A673 (cell line): ENCODE results near the gene FAAH2. TPM values are rescaled to one million over a fixed set of nuclear protein-coding genes. Genes with fewer than 3 reads are reported as not detected.

ENCODE experiments used
- BruUV-seq: library from RNA; stranded (reverse); fragments of 400-500 nt; replicated peaks from 2 replicates; lab custom pipeline; 2021; lab: Mats Ljungman, UMichigan
- CTCF ChIA-PET: fragments of 300-600 bp; sonication (Branson Sonifier 250); formaldehyde crosslinking; loops from one replicate; lab custom pipeline; 2022; ENCODE audit warnings: antibody characterized with exemption; lab: Charles Lee
- POLR2A ChIA-PET: fragments of 300-600 bp; sonication (Branson Sonifier 250); formaldehyde crosslinking; loops from one replicate; lab custom pipeline; 2022; ENCODE audit warnings: antibody characterized with exemption; ENCODE audit not compliant: low non-redundant PET; lab: Charles Lee
- DNase-seq: peaks from one replicate; pipeline ENCODE4 v3.0.0-alpha.2; 2015; ENCODE audit warnings: low spot score
- H3K27ac ChIP-seq: fragments of 200-600 bp; sonication (generic); 2 replicates; pipeline ENCODE4 v1.5.1; 2016; ENCODE audit warnings: mixed run types, low read depth, mild to moderate bottlenecking, mixed read lengths, antibody characterized with exemption, low read length; ENCODE audit not compliant: poor library complexity, severe bottlenecking
- H3K27me3 ChIP-seq: fragments of 200-600 bp; sonication (generic); replicated peaks from 2 replicates; pipeline ENCODE4 v1.6.1; 2017; ENCODE audit warnings: mixed run types, low read depth, mild to moderate bottlenecking, mixed read lengths, antibody characterized with exemption, low read length; ENCODE audit not compliant: insufficient read depth, poor library complexity
- H3K36me3 ChIP-seq: fragments of 200-600 bp; sonication (generic); 2 replicates; pipeline ENCODE4 v1.6.1; 2016; ENCODE audit warnings: mixed run types, mild to moderate bottlenecking, mixed read lengths, antibody characterized with exemption, low read length; ENCODE audit not compliant: insufficient read depth, poor library complexity, severe bottlenecking
- H3K4me1 ChIP-seq: fragments of 200-600 bp; sonication (generic); 2 replicates; pipeline ENCODE4 v1.6.1; 2017; ENCODE audit warnings: mixed run types, mild to moderate bottlenecking, mixed read lengths, antibody characterized with exemption, low read length; ENCODE audit not compliant: insufficient read depth, poor library complexity, severe bottlenecking
- H3K4me3 ChIP-seq: fragments of 200-600 bp; sonication (generic); 2 replicates; pipeline ENCODE4 v1.5.1; 2016; ENCODE audit warnings: low read depth, mixed run types, mild to moderate bottlenecking, mixed read lengths, low read length; ENCODE audit not compliant: poor library complexity, severe bottlenecking
- H3K9me3 ChIP-seq: fragments of 200-600 bp; sonication (generic); 2 replicates; pipeline ENCODE4 v1.6.1; 2016; ENCODE audit warnings: mixed run types, low read depth, mild to moderate bottlenecking, mixed read lengths, antibody characterized with exemption, low read length; ENCODE audit not compliant: poor library complexity, severe bottlenecking
- EZH2 ChIP-seq: fragments of 200-600 bp; sonication (generic); IDR thresholded peaks from 2 replicates; pipeline ENCODE4 v1.6.1; 2017; ENCODE audit warnings: borderline replicate concordance, low read depth, mild to moderate bottlenecking, mixed read lengths, antibody characterized with exemption, low read length; ENCODE audit not compliant: poor library complexity, severe bottlenecking
- intact Hi-C: fragments of 100-400 bp; cut with micrococcal nuclease; formaldehyde crosslinking; loops from one replicate; pipeline ENCODE4 v1.10.0; 2022; ENCODE audit not compliant: unreplicated experiment
- total RNA-seq: library from RNA; stranded (reverse); gene quantifications from 2 replicates; pipeline ENCODE4 v1.2.3, GENCODE V29; 2021
- TF ChIP-seq, protein P1 (sequence below): fragments of 300-800, 200-600 bp; sonication (generic); conservative IDR thresholded peaks from 2 replicates; pipeline ENCODE4 v1.5.1; 2017; ENCODE audit warnings: low read depth, mild to moderate bottlenecking, antibody characterized with exemption, low read length, moderate library complexity, mixed read lengths

FAAH2 gene
- total RNA-seq, 1 experiment from 2014 or later: 0.24 TPM

- BruUV-seq: no TSS peak
- no peaks in the 10 kb centered on the region for H3K27me3 ChIP-seq
- TF ChIP-seq EZH2: no peak
- no peaks in the 10 kb centered on the region for H3K4me1 ChIP-seq
- H3K9me3 ChIP-seq: no peaks in the 10 kb centered on the region
- H3K4me3 ChIP-seq: no peak overlapping the region
- intact Hi-C loops: loop anchor here (10.0 kb wide), 1 partner anchor 647 kb away; no protein-coding TSS in a partner anchor
- POLR2A ChIA-PET: no interaction called here
- DNase-seq: no peak
- H3K27ac ChIP-seq: no peak overlapping the region
- CTCF ChIA-PET: no interaction called here
- H3K36me3 ChIP-seq: no peaks in the 10 kb centered on the region
Observed at GRCh38 chrX:57451426-57452020, 165.0 kb downstream of the FAAH2 start.

DNA sequence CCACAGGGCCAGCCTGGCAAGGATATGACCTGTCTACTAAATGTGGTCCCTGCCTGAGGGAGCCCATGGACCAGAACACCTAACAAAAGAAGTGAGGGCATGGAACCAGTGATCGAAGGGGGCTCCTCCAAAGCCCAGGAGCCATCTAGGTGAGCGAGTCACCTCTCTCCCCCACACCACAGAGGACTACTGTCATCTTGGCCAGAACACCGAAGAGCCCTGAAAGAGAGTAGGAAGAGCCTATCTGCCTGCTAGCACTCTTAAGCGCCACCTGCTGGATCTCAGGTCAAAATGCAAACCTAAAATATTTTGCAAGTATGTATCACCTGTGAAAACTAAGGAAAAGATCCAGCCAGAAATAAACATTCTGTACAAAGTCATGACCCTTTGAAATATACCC, 167.4 kb downstream of the FAAH2 start:
- Histone ChIP-seq H3K9me3 (no peaks in the 10 kb centered on the region), H3K4me1 (no peaks in the 10 kb centered on the region), H3K4me3 (no peak overlapping the region), H3K27ac (no peak overlapping the region), H3K36me3 (no peaks in the 10 kb centered on the region), H3K27me3 (no peaks in the 10 kb centered on the region)
- BruUV-seq: no TSS peak
- POLR2A ChIA-PET: no interaction called here
- peak; percentile 39 for DNase-seq
- intact Hi-C loops: loop anchor here (2.0 to 10.0 kb wide), 2 partner anchors 297 to 649 kb away; no protein-coding TSS in a partner anchor
- no peak for TF ChIP-seq EZH2
- TF ChIP-seq, protein P1, sequence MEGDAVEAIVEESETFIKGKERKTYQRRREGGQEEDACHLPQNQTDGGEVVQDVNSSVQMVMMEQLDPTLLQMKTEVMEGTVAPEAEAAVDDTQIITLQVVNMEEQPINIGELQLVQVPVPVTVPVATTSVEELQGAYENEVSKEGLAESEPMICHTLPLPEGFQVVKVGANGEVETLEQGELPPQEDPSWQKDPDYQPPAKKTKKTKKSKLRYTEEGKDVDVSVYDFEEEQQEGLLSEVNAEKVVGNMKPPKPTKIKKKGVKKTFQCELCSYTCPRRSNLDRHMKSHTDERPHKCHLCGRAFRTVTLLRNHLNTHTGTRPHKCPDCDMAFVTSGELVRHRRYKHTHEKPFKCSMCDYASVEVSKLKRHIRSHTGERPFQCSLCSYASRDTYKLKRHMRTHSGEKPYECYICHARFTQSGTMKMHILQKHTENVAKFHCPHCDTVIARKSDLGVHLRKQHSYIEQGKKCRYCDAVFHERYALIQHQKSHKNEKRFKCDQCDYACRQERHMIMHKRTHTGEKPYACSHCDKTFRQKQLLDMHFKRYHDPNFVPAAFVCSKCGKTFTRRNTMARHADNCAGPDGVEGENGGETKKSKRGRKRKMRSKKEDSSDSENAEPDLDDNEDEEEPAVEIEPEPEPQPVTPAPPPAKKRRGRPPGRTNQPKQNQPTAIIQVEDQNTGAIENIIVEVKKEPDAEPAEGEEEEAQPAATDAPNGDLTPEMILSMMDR: peak; percentile 63
- CTCF ChIA-PET: no interaction called here

DNA sequence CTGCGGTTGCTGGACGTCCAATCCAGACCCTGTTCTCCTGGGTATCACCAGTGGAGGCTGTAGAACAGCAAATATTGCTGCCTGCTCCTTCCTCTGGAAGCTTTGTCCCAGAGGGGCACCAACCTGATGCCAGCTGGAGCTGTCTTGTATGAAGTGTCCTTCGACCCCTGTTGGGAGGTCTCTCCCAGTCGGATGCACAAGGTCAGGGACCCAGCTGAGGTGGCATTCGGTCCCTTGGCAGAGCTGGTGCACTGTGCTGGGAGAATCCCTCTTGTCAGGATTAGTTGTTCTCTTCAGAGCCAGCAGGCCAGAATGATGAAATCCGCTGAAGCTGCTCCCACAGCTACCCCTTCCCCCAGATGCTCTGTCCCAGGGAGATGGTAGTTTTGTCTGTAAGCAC, 195.0 kb downstream of the FAAH2 start:
- Histone ChIP-seq H3K4me3 (no peak overlapping the region), H3K4me1 (no peaks in the 10 kb centered on the region), H3K27ac (no peak overlapping the region), H3K9me3 (no peaks in the 10 kb centered on the region), H3K36me3 (no peaks in the 10 kb centered on the region), H3K27me3 (no peaks in the 10 kb centered on the region)
- intact Hi-C loops: no loop called here
- CTCF ChIA-PET: no interaction called here
- POLR2A ChIA-PET: no interaction called here
- no TSS peak for BruUV-seq
- TF ChIP-seq EZH2: no peak
- TF ChIP-seq, protein P1: no peak
- no peak for DNase-seq

GRCh38 chrX:57516491-57516890, 230.0 kb downstream of the FAAH2 start:
- intact Hi-C loops: no loop called here
- H3K4me1 ChIP-seq: no peaks in the 10 kb centered on the region
- POLR2A ChIA-PET: no interaction called here
- BruUV-seq: no TSS peak
- TF ChIP-seq, protein P1: no peak
- TF ChIP-seq EZH2: no peak
- no peak for DNase-seq
- no peak overlapping the region for H3K4me3 ChIP-seq
- H3K27ac ChIP-seq: no peak overlapping the region
- H3K9me3 ChIP-seq: no peaks in the 10 kb centered on the region
- no peaks in the 10 kb centered on the region for H3K36me3 ChIP-seq
- H3K27me3 ChIP-seq: no peaks in the 10 kb centered on the region
- CTCF ChIA-PET: no interaction called here
